Vagina (tissue), 2 donors: ENCODE data around the gene BRINP2. TPM values are rescaled to one million over a fixed set of nuclear protein-coding genes. Genes with fewer than 3 reads are reported as not detected.

ENCODE experiments used
- DNase-seq, 2 donors: peaks; one replicate each; pipeline ENCODE4 v3.0.0-alpha.2; 2017; ENCODE audit errors: extremely low spot score in 2 of 2
- H3K27ac ChIP-seq: fragments of 200-600 bp; sonication (generic); one replicate; pipeline ENCODE4 v1.5.1; 2019
- H3K27me3 ChIP-seq: fragments of 200-600 bp; sonication (generic); one replicate; pipeline ENCODE4 v1.5.1; 2019
- H3K36me3 ChIP-seq, 2 donors: fragments of 200-600 bp; sonication (generic); one replicate each; pipeline ENCODE4 v1.5.1; 2017 to 2019
- H3K4me1 ChIP-seq: fragments of 200-600 bp; sonication (generic); one replicate; pipeline ENCODE4 v1.5.1; 2019
- H3K4me3 ChIP-seq, 2 donors: fragments of 200-600 bp; sonication (generic); 1 replicate in 1 of 2; 2 replicates in 1 of 2; pipeline ENCODE4 v1.5.1; 2016 to 2019
- H3K9me3 ChIP-seq: fragments of 200-600 bp; sonication (generic); one replicate; pipeline ENCODE4 v1.5.1; 2019
- POLR2A ChIP-seq, 2 donors: fragments of 450-650 bp; IDR thresholded peaks; one replicate each; pipeline ENCODE4 v1.6.1; 2017; ENCODE audit warnings: antibody characterized with exemption in 2 of 2, mild to moderate bottlenecking in 2 of 2, moderate library complexity in 2 of 2
- POLR2AphosphoS5 ChIP-seq, 2 donors: sonication (generic); formaldehyde crosslinking; IDR thresholded peaks; one replicate each; pipeline ENCODE4 v1.9.0; 2017; ENCODE audit warnings: antibody characterized with exemption in 2 of 2, mild to moderate bottlenecking in 2 of 2, low read depth in 1 of 2; ENCODE audit not compliant: insufficient read depth in 1 of 2
- intact Hi-C: fragments of 100-400 bp; cut with DNase I; formaldehyde crosslinking; loops from one replicate; pipeline ENCODE4 v1.15.1; 2023
- total RNA-seq: library from RNA; depleted of rRNA; stranded (reverse); fragments of >200 nt; gene quantifications from one replicate; pipeline ENCODE4 v1.2.3, GENCODE V29; 2016
- TF ChIP-seq, protein P1 (sequence below), 3 experiments: fragments of 450-650 bp in 2 of 3; fragments of 200-600 bp in 1 of 3; sonication (generic) in 1 of 3; IDR thresholded peaks; one replicate each; pipeline ENCODE4 v1.5.1; 2017 to 2019; ENCODE audit warnings: antibody characterized with exemption in 3 of 3, mild to moderate bottlenecking in 2 of 3, moderate library complexity in 2 of 3

The BRINP2 gene
- total RNA-seq, 1 donor from 2014 or later = 0.49 TPM

DNA sequence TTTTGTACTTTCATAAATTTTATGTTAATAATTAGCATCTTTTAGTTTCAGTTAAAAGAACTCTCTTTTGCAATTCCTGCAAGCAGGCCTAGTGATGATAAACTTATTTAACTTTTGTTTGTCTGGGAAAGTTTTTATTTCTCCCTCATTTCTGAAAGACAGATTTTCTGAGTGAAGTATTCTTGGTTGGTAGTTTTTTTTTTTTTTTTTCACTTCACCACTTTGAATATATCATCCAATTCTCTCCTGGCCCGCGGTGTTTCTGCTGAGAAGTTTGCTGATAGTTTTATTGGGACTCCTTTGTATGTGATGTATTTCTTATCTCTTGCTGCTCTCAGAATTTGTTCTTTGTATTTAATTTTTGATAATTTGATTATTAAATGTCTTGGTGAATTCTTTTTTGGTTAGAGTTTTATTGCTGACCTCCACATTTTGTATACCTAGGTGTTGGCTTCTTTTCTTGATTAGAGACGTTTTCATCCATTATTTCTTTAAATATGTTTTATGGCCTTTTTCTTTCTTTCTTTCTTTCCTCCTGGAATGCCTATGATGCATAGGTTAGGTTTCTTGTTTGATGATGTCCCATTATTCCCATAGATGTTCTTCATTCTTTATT lies 45.9 kb downstream of the BRINP2 start:
- intact Hi-C loops = no loop called here
- no peak for TF ChIP-seq POLR2A (IDR thresholded peaks at IDR 0.05)
- no peak for DNase-seq
- Histone ChIP-seq H3K27me3 (no peaks in the 10 kb centered on the region), H3K9me3 (peaks cover 4% of the 10 kb centered on the region), H3K4me1 (no peaks in the 10 kb centered on the region), H3K27ac (no peak overlapping the region), H3K36me3 (no peaks in the 10 kb centered on the region), H3K4me3 (no peak overlapping the region)

DNA sequence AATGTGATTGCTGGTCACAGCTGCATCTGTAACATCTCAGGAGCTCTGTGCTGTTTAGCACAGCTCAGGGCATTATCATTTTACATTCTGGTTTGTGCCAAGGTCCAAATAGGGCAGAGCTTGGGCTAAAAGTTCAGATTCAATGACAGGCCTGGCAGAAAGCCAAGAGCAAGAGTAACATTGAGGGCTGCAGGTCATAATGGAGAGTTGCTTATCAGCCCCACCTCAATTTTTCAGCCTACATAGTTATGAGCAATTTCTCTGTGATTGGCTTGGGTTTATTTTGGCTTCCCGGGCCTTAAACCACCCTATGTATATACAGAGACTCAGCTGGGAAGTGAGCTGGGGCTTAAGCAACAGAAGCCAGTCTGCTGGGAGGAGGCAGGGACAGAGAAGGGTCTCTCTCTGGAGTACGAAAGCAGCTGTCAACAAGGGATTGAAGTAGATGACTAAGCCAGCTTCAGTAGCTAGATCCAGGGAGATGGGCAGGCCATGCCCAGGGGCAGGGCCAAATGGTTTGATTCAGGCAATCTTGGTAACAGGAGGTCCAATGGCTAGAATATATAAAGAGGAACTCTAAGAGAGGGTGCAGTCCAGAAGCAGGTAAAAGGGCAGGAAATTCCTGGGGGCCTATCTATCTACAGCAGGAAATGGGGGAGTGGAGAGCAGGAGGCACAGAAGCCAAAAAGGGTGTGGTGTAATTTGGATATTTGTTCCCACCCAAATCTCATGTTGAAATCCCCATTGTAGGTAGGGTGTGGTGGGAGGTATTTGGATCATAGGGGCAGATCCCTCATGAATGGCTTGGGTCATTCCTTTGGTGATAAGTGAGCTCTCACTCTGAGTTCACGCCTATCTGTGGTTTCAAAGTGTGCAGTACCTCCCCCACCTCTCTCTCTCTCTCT lies 49.0 kb downstream of the BRINP2 start:
- no peaks in the 10 kb centered on the region for H3K27me3 ChIP-seq
- H3K4me3 ChIP-seq = no peak overlapping the region
- no peak for DNase-seq
- H3K36me3 ChIP-seq = no peaks in the 10 kb centered on the region
- no peak for TF ChIP-seq POLR2AphosphoS5 (IDR thresholded peaks at IDR 0.05; ENCODE audit: insufficient read depth in 1 of 2, low read depth in 1 of 2)
- TF ChIP-seq, protein P1, sequence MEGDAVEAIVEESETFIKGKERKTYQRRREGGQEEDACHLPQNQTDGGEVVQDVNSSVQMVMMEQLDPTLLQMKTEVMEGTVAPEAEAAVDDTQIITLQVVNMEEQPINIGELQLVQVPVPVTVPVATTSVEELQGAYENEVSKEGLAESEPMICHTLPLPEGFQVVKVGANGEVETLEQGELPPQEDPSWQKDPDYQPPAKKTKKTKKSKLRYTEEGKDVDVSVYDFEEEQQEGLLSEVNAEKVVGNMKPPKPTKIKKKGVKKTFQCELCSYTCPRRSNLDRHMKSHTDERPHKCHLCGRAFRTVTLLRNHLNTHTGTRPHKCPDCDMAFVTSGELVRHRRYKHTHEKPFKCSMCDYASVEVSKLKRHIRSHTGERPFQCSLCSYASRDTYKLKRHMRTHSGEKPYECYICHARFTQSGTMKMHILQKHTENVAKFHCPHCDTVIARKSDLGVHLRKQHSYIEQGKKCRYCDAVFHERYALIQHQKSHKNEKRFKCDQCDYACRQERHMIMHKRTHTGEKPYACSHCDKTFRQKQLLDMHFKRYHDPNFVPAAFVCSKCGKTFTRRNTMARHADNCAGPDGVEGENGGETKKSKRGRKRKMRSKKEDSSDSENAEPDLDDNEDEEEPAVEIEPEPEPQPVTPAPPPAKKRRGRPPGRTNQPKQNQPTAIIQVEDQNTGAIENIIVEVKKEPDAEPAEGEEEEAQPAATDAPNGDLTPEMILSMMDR (IDR thresholded peaks at IDR 0.05) = no peak
- no peak for TF ChIP-seq POLR2A (IDR thresholded peaks at IDR 0.05)
- H3K27ac ChIP-seq = no peak overlapping the region
- peaks cover 4% of the 10 kb centered on the region for H3K9me3 ChIP-seq
- no peaks in the 10 kb centered on the region for H3K4me1 ChIP-seq
- intact Hi-C loops = no loop called here

DNA sequence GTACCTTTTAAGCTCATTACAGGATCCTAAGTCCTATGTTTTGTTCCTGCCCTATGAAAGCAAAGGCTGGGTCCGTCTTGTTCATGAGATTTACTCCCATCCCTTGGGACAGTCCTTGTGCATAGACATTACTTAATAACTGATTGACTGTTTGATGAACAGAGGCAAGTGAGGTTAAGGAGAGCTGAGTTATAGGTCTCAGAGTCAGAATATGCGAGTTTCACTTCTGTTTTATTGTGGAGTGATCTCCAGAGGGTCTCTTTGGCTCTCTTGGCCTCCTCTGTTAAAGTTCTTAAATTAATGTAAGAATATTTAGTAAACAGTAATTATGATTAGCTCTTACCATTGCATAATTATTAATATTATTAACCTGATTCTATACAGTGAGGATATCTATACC lies 52.6 kb downstream of the BRINP2 start:
- no peaks in the 10 kb centered on the region for H3K9me3 ChIP-seq
- H3K27me3 ChIP-seq = no peaks in the 10 kb centered on the region
- no peak overlapping the region for H3K27ac ChIP-seq
- H3K36me3 ChIP-seq = no peaks in the 10 kb centered on the region
- no peaks in the 10 kb centered on the region for H3K4me1 ChIP-seq
- TF ChIP-seq, protein P1 (IDR thresholded peaks at IDR 0.05) = no peak
- TF ChIP-seq POLR2A (IDR thresholded peaks at IDR 0.05) = no peak
- no peak for TF ChIP-seq POLR2AphosphoS5 (IDR thresholded peaks at IDR 0.05; ENCODE audit: insufficient read depth in 1 of 2, low read depth in 1 of 2)
- no peak overlapping the region for H3K4me3 ChIP-seq
- intact Hi-C loops = no loop called here
- no peak for DNase-seq

DNA sequence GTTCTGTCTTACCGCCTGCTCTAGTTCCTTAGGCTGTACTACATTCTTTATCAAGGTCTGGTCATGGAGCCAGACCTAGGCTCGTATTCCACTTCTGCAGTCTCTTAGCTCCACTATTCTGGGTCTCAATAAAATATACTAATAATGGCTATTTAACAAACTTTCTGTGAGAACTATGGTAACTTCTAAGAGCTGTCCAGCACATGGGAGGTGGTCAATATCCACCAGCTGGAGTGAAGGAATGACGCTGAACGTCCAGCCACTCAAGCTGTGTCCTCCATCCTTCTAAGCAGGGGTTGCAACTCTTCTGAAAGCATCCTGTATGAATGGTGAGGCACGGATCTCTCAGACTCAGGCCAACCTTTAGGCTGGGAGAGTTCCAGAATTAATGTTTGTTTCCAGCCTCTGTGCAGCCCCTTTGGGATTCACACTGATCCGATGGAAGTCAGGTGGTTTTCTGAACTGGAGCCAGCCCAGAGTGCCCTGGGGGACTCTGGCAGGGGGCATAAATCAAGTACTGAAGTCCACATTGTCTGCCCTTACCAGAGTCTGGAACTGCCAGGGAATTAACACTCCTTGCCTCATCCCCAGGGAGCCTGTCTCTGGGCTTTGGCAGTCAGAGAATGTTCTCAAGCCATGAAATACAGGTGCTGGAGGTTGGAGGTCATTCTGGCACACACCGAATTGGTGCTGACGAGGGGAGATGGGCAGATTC lies 57.4 kb downstream of the BRINP2 start:
- Histone ChIP-seq H3K9me3 (no peaks in the 10 kb centered on the region), H3K4me1 (no peaks in the 10 kb centered on the region), H3K4me3 (no peak overlapping the region), H3K27ac (no peak overlapping the region), H3K27me3 (no peaks in the 10 kb centered on the region), H3K36me3 (no peaks in the 10 kb centered on the region)
- intact Hi-C loops = no loop called here
- DNase-seq = no peak
- TF ChIP-seq, protein P1 (IDR thresholded peaks at IDR 0.05) = no peak
- TF ChIP-seq POLR2AphosphoS5 (IDR thresholded peaks at IDR 0.05; ENCODE audit: insufficient read depth in 1 of 2, low read depth in 1 of 2) (no peak), POLR2A (IDR thresholded peaks at IDR 0.05) (no peak)

DNA sequence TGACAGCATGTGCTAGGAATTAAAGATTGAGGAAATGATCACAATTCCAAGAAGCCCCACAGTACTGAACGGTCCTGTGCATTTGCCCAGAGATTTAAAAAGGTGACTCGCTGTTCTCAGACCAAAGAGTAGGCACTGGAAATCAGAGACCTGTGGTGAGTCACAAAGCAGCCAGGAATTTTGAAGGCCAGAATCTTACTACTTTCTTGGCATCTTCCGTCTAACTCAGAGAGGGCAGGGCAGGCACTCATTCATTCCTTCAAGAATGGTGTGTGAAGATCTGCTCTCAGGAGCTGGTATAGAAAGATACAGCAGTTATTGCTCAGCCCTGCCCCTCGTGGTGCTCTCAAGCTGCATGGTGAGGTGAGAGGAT lies 57.9 kb downstream of the BRINP2 start:
- no peak for DNase-seq
- H3K4me1 ChIP-seq = no peaks in the 10 kb centered on the region
- no peaks in the 10 kb centered on the region for H3K9me3 ChIP-seq
- no peak overlapping the region for H3K4me3 ChIP-seq
- intact Hi-C loops = no loop called here
- TF ChIP-seq POLR2A (IDR thresholded peaks at IDR 0.05) (no peak), POLR2AphosphoS5 (IDR thresholded peaks at IDR 0.05; ENCODE audit: insufficient read depth in 1 of 2, low read depth in 1 of 2) (no peak)
- TF ChIP-seq, protein P1 (IDR thresholded peaks at IDR 0.05) = no peak
- no peaks in the 10 kb centered on the region for H3K36me3 ChIP-seq
- no peak overlapping the region for H3K27ac ChIP-seq
- no peaks in the 10 kb centered on the region for H3K27me3 ChIP-seq
